ENCODE results near the gene AIFM2. TPM values are rescaled to one million over a fixed set of nuclear protein-coding genes. Genes with fewer than 3 reads are reported as not detected.

Gene AIFM2
- polyA plus RNA-seq, 1 experiment = 9.1 TPM

DNA sequence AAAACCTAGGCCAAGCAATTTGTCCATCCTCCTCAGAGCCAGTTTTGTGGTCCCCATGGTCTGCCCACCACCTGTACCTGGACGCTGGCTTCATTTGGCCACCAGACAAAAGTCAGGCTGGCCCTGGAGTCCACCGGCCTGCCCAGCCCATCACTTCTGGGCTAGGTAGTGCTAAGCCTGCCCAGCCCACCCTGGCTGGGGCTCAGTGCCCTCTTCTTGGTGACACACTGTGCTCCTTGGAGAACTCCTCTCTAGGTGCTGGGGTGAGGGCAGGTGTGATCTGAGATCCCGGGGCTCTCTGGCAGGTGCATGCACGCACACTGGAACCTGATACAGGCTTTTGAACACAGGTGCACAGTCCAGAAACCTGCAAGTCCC, 1.1 kb downstream of the AIFM2 start:
- H3K4me3 ChIP-seq (ENCODE audit: low read depth, low read length) = peak overlapping the region; percentile 67
- H3K27ac ChIP-seq (ENCODE audit: low read depth, low read length) = no peak overlapping the region

DNA sequence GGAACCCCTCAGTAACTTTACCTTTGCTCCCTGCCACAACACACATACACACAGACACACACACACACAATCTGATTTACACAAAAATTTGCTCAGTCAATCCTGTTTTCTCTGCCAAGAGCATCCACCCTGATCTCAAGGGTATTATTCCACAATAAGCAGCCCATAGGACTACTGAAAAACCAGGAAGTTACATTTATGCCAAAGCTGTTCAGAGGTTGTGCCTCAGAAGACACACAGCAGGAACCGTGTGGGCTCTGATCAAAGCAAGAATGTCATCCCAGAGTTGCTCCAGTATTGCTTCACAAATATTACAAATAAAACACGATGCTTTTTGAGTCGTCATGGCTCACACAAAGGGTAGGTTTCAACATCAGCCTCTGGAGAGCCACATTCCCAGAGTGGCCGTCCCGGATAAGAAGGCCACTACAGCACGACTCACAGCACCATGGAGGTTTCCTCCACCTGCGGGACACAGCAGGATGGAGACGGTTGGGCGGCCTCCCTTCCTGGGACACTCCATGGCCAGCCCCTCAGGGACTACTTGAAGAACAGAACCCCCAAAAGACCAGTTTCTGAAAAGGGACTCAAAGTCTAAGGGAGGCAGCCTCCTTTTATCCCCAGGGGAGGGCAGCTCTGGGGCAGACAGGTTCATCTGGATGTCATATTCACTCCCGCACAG, 1.6 kb downstream of the AIFM2 start:
- Histone ChIP-seq H3K27me3 (ENCODE audit: control insufficient read depth, insufficient read depth, low read length) (no peaks in the 10 kb centered on the region), H3K4me3 (ENCODE audit: low read depth, low read length) (0 out of 2 replicates have a peak overlapping the region, but pooled peaks have one; percentile 1), H3K9me3 (ENCODE audit: control insufficient read depth, insufficient read depth, low read length) (no peaks in the 10 kb centered on the region; the same call in 1 of the 2 replicates), H3K27ac (ENCODE audit: low read depth, low read length) (peak overlapping the region; percentile 52)
- TF ChIP-seq, protein P1, sequence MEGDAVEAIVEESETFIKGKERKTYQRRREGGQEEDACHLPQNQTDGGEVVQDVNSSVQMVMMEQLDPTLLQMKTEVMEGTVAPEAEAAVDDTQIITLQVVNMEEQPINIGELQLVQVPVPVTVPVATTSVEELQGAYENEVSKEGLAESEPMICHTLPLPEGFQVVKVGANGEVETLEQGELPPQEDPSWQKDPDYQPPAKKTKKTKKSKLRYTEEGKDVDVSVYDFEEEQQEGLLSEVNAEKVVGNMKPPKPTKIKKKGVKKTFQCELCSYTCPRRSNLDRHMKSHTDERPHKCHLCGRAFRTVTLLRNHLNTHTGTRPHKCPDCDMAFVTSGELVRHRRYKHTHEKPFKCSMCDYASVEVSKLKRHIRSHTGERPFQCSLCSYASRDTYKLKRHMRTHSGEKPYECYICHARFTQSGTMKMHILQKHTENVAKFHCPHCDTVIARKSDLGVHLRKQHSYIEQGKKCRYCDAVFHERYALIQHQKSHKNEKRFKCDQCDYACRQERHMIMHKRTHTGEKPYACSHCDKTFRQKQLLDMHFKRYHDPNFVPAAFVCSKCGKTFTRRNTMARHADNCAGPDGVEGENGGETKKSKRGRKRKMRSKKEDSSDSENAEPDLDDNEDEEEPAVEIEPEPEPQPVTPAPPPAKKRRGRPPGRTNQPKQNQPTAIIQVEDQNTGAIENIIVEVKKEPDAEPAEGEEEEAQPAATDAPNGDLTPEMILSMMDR (IDR thresholded peaks at IDR 0.05; ENCODE audit: low read depth, low read length) = no peak
- CTCF ChIA-PET = interaction anchor here (2.9 kb wide), 1 partner anchor 15 kb away, joined by 23 read pairs; no protein-coding TSS in a partner anchor
- no peak for DNase-seq (ENCODE audit: low read depth, low spot score)
- POLR2A ChIA-PET = no interaction called here

More for the DNA sequence above, 1.1 kb downstream of the AIFM2 start:
- no peaks in the 10 kb centered on the region; the same call in 1 of the 2 replicates for H3K9me3 ChIP-seq (ENCODE audit: control insufficient read depth, insufficient read depth, low read length)
- H3K27me3 ChIP-seq (ENCODE audit: control insufficient read depth, insufficient read depth, low read length) = no peaks in the 10 kb centered on the region
- no peak for DNase-seq (ENCODE audit: low read depth, low spot score)
- TF ChIP-seq, protein P1 (IDR thresholded peaks at IDR 0.05; ENCODE audit: low read depth, low read length) = no peak
- POLR2A ChIA-PET = no interaction called here
- CTCF ChIA-PET = interaction anchor here (2.9 kb wide), 1 partner anchor 16 kb away, joined by 23 read pairs; no protein-coding TSS in a partner anchor

DNA sequence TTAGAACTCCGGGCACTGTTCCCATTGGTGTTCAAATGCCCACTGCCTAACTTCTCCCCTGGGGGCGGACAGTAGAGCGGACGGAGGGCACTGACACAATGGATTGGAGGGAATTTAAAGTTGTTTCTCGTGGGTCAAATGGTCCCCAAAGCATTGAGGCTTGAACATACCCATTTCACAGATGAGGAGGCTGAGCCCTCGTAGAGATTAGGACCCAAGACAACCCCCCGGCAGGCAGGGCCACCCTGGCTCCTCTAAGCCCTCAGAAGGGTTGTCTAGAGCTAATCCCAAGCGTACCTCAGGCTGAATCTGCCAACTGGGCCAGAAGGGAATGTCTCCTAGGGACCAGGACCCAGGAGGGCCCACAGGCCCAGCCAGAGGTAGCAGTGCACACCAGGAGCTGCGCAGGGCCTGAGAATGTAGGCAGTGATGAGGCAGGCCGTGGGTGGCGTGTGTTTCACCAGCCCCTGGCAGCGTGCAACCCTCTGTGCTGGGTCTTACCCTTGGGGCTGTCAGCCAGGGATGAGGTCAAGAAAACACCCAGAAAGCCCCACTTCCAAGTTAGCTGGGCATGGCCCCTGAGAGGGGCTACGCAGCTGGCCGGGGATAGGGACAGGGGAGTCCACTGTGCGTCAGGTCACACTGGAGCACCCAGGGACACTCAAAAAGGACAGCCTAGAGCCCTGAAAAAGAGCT, 5.8 kb downstream of the AIFM2 start:
- DNase-seq (ENCODE audit: low read depth, low spot score) = no peak
- Histone ChIP-seq H3K4me3 (ENCODE audit: low read depth, low read length) (no peak overlapping the region), H3K9me3 (ENCODE audit: control insufficient read depth, insufficient read depth, low read length) (no peaks in the 10 kb centered on the region; the same call in 1 of the 2 replicates), H3K27ac (ENCODE audit: low read depth, low read length) (no peak overlapping the region), H3K27me3 (ENCODE audit: control insufficient read depth, insufficient read depth, low read length) (no peaks in the 10 kb centered on the region)
- ChIA-PET CTCF (interaction anchor here (5.7 kb wide), 1 partner anchor 11 kb away, joined by 44 read pairs; no protein-coding TSS in a partner anchor), POLR2A (no interaction called here)
- TF ChIP-seq, protein P1 (IDR thresholded peaks at IDR 0.05; ENCODE audit: low read depth, low read length) = no peak

DNA sequence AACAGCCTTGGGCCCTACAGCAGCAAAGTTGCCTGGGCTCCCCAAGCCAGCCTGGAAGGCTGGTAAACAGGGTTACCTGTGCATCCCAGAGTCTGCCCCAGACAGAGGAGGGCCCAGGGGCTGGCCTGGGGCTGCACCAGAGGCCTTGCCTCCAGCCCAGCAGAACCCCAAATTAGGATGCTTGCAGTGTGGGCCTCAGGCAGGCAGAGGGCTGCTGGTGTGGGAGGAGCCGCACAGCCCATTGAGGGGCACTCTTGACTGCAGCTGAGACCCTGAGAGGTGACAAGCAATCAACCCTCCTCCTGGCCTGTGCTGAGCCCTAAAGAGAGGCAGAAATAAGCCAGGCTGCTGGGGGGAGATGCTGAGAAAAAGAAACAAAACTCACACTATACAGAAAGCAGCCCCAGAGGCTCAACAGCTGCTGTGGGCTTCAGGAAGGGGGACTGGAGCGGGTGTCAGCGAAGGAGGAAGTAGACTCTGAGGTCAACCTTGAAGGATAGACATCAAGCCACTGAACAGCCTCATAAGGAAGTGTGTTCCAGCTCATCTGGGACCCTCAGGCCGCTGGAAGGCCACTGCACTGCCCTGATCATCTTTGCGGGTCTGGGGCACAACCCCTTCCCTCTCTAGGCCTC, 6.6 kb downstream of the AIFM2 start:
- TF ChIP-seq, protein P1 (IDR thresholded peaks at IDR 0.05; ENCODE audit: low read depth, low read length) = no peak
- ChIA-PET CTCF (interaction anchor here (5.7 kb wide), 1 partner anchor 10 kb away, joined by 44 read pairs; no protein-coding TSS in a partner anchor), POLR2A (no interaction called here)
- H3K27me3 ChIP-seq (ENCODE audit: control insufficient read depth, insufficient read depth, low read length) = no peaks in the 10 kb centered on the region
- DNase-seq (ENCODE audit: low read depth, low spot score) = no peak
- H3K27ac ChIP-seq (ENCODE audit: low read depth, low read length) = no peak overlapping the region
- H3K9me3 ChIP-seq (ENCODE audit: control insufficient read depth, insufficient read depth, low read length) = no peaks in the 10 kb centered on the region; the same call in 1 of the 2 replicates
- no peak overlapping the region for H3K4me3 ChIP-seq (ENCODE audit: low read depth, low read length)
